HG02884 (cell line): ENCODE measurements around the gene TSPAN5.
A peak's percentile ranks its signal among the peaks of the same experiment; 100 is the strongest.
"Not testable (repeated sequence)": the region's sequence is repeated elsewhere in the genome, so short reads cannot be mapped to it uniquely, and the experiment has no call there.

Experiments used
- ATAC-seq: cut with Tn5 transposase; IDR thresholded peaks from one replicate; pipeline ENCODE4 v1.9.1; 2021; ENCODE audit warnings: mild to moderate bottlenecking, moderate library complexity; ENCODE audit not compliant: unreplicated experiment

Gene TSPAN5

GRCh38 chr4:98503676-98504075 lies 154.7 kb downstream of the TSPAN5 start:
- ATAC-seq: no peak

- no peak for ATAC-seq
Observed at GRCh38 chr4:98502624-98503023, 155.8 kb downstream of the TSPAN5 start.

- no peak for ATAC-seq
Observed at GRCh38 chr4:98502031-98502430, 156.4 kb downstream of the TSPAN5 start.

DNA sequence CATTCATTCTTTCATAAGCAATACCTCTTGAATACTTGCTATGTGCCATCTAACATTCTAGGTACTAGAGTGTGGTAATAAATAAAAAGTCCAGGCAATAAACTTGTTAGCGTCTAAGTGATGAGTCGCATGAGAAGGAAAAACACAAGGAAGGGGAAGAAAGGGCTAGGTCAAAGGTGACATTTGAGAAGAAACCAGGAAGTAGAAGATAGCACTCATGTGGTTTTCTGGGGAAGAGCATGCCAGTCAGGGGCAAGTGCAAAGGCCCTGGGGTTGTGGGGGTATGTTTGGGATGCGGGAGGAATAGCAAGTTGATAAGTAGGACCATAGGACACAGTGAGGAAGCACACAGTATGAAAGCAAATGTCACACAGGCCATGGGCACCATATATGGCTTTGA lies 157.0 kb downstream of the TSPAN5 start:
- no peak for ATAC-seq

- ATAC-seq: no peak
Observed at GRCh38 chr4:98498774-98499173, 159.6 kb downstream of the TSPAN5 start.

DNA sequence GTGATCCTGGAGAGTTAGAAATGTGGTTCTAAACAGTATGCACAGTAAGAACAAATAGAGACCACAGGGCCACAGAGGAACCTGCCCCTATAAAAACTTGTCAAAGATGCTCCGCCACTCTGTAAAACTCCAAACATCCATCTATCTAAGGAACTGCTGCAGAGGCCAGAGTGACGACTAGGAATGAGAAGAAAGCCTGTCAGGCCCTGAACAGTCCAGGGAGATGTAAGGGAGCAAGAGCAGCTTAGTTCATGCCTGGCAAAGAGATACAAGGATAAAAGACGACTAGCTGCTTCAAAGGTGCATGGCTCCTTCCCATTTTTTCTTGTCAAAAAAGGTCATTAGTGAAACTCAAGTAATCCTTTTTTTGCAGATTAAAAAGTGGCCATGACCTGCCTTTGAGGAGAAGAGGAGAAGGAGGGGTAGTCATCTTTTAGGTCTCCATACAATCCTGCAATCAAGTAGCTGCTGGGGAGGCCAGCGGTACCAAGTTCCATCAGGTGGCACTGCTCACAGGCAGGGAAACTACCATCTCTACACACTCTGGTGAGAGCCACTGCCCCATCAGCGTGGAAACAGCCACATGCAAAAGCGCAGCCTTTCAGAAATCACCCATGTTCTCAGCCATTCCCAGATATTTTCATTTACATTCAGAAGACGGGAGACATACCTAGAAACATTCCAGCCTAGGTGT lies 162.1 kb downstream of the TSPAN5 start:
- ATAC-seq: no peak

- ATAC-seq: peak; percentile 72
Observed at GRCh38 chr4:98493296-98493695, 165.1 kb downstream of the TSPAN5 start.

GRCh38 chr4:98491899-98492559 lies 166.4 kb downstream of the TSPAN5 start:
- no peak for ATAC-seq

- no peak for ATAC-seq
Observed at GRCh38 chr4:98490251-98490650, 168.2 kb downstream of the TSPAN5 start.

- ATAC-seq: no peak
Observed at GRCh38 chr4:98485816-98486345, 172.5 kb downstream of the TSPAN5 start.

DNA sequence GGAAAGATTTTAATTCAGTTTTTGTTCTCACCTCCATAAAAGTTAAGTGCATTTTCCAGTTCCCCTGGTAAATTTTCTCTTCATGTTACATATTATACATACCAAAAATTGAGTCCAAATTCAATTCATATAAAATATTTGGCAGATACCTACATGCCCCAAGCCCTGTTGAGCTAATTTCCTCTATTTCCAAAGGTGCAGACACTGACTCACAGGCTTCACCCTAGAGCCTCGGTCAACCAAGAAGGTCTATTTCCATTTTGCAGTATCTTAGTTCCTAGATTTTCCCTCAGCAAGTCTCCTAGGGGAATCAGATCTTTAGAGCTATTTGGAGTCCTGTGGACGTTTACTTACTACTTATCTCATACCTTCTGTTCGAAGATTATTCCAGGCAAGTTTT lies 174.4 kb downstream of the TSPAN5 start:
- ATAC-seq: no peak

DNA sequence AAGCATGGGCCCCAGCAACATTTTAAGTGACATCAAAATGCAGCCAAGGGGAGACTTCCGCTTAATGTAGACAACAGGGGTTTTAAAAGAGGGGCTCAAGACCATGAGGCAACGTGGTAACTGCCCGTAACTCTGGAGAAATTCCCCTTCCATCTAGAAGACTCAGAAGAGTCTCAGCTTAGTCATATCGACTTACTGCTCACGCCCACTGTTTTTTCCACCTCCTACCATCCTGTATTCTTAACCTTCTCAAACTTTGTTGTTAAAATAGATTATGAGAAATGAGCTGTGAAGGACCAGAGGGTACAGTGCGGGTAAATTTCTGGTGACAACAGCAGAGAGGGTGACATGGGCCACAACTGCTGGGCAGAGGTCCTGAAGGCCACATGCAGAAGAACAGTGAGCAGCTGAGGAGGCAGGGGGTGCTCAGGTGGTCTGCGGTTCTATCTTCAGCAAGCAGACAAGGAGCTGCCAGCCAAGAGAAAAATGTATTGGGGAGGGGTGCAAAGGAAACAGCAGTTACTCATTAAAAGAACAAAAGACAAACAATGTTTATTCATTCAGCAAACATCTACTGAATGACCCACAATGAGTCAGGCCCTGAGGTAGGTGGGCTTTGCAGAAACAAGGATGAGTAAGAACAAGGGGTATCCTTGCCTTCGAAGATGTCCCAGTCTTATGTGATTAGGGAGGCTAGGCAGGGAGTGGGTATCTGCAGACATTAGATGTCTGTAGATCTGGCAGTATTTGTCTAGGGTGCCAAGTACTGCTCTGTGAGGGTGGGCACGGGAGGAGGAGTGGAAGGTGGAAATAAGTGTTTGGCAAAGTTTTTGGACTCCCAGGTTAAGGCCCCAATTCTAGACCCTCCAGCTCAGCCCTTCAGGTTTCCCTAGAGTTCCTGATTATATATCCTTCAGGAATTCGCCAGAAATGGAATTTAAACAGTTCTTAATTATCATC lies 175.3 kb downstream of the TSPAN5 start:
- peak; percentile 95 for ATAC-seq

DNA sequence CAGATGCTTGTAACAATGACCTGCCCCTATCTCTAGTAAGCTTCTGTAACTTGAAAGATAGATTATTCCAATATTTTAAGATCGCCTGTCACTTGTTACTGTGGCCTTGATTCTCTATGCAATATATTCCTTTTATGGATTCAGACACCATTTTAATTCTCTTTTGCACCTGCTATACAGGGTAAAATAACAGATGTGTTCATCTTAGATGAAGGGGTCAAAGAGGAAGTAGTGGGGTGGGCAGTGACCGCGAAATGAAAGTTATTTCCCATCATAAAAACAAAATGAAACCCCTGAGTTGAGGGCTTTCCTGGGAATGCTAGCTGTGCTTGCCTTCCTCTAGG lies 175.9 kb downstream of the TSPAN5 start:
- peak; percentile 8 for ATAC-seq

DNA sequence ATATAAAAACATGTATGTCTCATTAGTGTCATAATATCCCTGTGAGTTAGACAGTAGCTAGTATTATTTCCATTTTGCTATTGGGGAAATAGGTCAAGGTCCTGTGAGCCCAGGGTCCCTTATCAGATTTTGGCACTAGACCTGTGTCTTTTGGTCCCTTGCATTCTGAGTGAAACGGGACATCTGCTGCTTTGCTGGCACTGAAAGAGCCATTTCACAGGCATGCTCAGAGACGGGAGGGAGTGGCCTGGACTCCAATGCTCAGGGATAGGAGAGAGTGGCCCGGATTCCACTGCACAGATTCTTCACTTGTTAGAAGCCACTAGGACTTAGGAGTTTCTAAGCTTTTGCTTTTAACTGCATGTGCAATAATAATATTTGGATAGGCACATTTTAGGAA lies 177.2 kb downstream of the TSPAN5 start:
- ATAC-seq: no peak

DNA sequence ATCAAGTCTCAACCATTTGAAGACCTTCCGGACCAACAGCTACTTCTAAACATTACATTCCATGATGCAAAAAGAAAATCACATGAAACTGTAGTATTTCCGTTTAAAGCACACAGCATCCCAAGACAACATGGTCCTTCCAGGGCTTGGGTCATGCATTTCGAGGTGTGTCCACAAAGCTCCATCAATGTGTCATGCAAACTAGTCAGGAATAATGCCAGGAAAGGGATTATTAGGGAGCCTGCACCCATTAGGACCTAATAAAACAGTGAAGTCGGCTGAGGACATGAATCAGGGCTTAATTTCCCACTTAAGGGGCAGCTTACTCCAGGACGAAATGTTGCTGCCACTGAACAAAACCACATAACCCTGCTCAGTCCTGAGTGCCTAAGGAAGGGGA lies 177.9 kb downstream of the TSPAN5 start:
- ATAC-seq: no peak

- not testable (repeated sequence) for ATAC-seq
Observed at GRCh38 chr4:98479590-98479989, 178.8 kb downstream of the TSPAN5 start.

- no peak for ATAC-seq
Observed at GRCh38 chr4:98476891-98477290, 181.5 kb downstream of the TSPAN5 start.

DNA sequence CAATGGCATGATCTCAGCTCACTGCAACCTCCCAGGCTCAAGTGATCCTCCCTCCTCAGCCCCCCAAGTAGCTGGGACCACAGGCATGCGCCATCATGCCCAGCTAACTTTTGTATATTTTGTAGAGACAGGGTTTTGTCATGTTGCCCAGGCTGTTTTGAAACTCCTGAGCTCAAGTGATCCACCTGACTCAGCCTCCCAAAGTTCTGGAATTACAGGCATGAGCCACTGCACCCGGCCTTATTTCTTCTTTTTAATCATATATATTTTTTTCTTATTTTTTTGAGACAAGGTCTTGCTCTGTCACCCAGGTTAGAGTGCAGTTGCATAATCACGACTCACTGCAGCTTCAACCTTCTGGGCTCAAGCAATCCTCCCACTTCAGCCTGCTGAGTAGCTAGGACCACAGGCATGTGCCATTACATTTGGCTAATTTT lies 184.0 kb downstream of the TSPAN5 start:
- ATAC-seq: no peak

DNA sequence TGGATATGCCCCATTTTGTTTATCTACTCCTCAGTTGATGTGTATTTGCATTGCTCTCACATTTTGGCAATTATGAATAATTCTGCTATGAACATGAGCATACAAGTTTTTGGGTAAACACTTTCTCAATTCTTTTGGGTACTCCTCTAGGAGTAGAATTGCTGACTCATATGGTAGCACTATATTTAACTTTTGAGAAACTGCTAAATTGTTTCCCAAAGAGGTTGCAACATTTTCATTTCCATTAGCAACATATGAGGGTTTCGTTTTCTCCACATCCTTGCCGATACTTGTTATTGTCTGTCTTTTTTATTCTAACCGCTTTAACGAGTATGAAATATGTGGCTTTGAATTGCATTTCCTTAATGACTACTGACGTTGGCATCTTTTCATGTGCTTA lies 185.4 kb downstream of the TSPAN5 start:
- no peak for ATAC-seq

DNA sequence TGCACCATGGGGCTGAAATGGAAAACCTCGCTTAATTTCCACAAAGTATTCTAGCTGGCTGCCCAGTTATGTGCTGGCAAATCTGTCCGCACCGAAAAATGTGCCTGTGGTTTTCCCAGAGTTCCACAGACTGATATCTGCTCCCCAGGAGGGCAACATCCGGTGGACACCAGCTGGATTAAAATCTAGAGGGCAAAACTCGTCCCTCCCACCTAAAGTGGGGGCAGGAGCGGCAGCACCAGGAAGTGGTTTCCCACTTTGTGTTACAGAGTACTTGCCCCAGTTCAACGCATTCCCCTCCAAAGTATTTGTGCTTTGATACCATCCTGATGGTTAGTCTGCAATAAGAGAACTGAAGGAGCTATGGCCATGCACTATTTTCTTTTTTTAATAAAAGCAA lies 187.6 kb downstream of the TSPAN5 start:
- ATAC-seq: no peak

DNA sequence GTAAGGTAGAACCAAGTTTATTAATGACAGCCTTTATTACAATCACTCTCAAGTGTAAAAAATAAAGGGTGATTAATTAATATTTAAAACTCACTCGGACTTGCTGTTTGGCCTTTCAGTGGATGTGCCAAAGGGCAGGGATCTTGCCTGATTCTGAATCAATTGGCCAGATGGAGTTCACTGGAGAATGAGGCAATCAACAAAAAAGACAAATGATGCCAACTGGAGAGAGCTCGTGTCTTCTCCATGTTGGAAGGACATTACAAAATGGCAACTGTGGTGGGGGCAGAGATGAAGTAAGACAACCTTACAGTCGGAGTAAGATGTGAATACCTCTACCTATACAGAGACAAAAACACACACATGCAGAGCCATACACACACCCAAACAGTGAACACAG lies 188.0 kb downstream of the TSPAN5 start:
- no peak for ATAC-seq
